HFFc6 (cell line): ENCODE results near the gene MCU. TPM values are rescaled to one million over a fixed set of nuclear protein-coding genes. Genes with fewer than 3 reads are reported as not detected.
"Not testable (repeated sequence)": the region's sequence is repeated elsewhere in the genome, so short reads cannot be mapped to it uniquely, and the experiment has no call there.

Source experiments
- DNase-seq: peaks from one replicate; pipeline ENCODE4 v3.0.0-alpha.2; 2018
- H3K27ac Mint-ChIP-seq: 2 replicates; pipeline ENCODE4 v1.8.0; 2020; ENCODE audit warnings: mild to moderate bottlenecking, mixed read lengths
- H3K27me3 Mint-ChIP-seq: 2 replicates; pipeline ENCODE4 v1.8.0; 2021; ENCODE audit warnings: mild to moderate bottlenecking, moderate library complexity, mixed read lengths; ENCODE audit not compliant: insufficient read depth
- H3K36me3 Mint-ChIP-seq: 2 replicates; pipeline ENCODE4 v1.8.0; 2021; ENCODE audit warnings: low read depth, mixed read lengths
- H3K4me1 Mint-ChIP-seq: 2 replicates; pipeline ENCODE4 v1.8.0; 2020; ENCODE audit warnings: low read depth, mixed read lengths
- H3K4me3 Mint-ChIP-seq: 2 replicates; pipeline ENCODE4 v1.8.0; 2020; ENCODE audit warnings: mild to moderate bottlenecking, moderate library complexity, mixed read lengths
- H3K9me3 Mint-ChIP-seq: 2 replicates; pipeline ENCODE4 v1.8.0; 2020; ENCODE audit warnings: mild to moderate bottlenecking, mixed read lengths
- total RNA-seq, 6 experiments: library from RNA; stranded (reverse); fragmentation: NEBNext Ultra II Directional; extraction: Animal tissue kit (Norgen Biotek cat#: 25700); gene quantifications; 2 replicates in 1 of 6; 3 replicates in 5 of 6; pipeline ENCODE4 v1.2.3, GENCODE V29; 2021
- TF ChIP-seq, protein P1 (sequence below): fragments of 200-600 bp; sonication (generic); IDR thresholded peaks from 2 replicates; pipeline ENCODE4 v1.5.0; 2021; ENCODE audit warnings: antibody characterized with exemption, mild to moderate bottlenecking

Gene MCU
- total RNA-seq, 6 experiments from 2014 or later: 28.3 to 36.2 (median 32.3) TPM

DNA sequence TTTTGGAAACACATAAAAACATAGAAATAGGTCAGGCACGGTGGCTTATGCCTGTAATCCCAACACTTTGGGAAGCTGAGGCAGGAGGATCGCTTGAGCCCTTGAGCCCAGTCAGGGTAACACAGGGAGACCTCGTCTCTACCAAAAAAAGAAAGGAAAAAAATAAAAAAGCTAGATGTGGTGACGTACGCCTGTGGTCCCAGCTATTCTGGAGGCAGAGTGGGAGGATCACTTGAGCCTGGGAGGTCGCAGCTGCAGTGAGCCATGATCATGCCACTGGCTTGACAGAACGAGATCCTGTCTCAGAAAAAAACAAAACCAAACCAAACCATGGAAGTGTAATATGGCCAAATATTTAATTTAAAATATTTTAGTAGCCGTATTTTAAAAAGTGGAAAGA is 55.6 kb downstream of the MCU start:
- Mint-ChIP-seq H3K27ac (no peak overlapping the region), H3K9me3 (no peaks in the 10 kb centered on the region), H3K4me3 (no peak overlapping the region), H3K27me3 (peaks cover 3% of the 10 kb centered on the region), H3K4me1 (peaks cover 11% of the 10 kb centered on the region), H3K36me3 (no peaks in the 10 kb centered on the region)
- DNase-seq: no peak
- TF ChIP-seq, protein P1, sequence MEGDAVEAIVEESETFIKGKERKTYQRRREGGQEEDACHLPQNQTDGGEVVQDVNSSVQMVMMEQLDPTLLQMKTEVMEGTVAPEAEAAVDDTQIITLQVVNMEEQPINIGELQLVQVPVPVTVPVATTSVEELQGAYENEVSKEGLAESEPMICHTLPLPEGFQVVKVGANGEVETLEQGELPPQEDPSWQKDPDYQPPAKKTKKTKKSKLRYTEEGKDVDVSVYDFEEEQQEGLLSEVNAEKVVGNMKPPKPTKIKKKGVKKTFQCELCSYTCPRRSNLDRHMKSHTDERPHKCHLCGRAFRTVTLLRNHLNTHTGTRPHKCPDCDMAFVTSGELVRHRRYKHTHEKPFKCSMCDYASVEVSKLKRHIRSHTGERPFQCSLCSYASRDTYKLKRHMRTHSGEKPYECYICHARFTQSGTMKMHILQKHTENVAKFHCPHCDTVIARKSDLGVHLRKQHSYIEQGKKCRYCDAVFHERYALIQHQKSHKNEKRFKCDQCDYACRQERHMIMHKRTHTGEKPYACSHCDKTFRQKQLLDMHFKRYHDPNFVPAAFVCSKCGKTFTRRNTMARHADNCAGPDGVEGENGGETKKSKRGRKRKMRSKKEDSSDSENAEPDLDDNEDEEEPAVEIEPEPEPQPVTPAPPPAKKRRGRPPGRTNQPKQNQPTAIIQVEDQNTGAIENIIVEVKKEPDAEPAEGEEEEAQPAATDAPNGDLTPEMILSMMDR: no peak

- H3K4me1 Mint-ChIP-seq: peaks cover 28% of the 10 kb centered on the region
- no peak overlapping the region for H3K4me3 Mint-ChIP-seq
- no peak overlapping the region for H3K27ac Mint-ChIP-seq
- DNase-seq: no peak
- H3K27me3 Mint-ChIP-seq: no peaks in the 10 kb centered on the region; the same call in 1 of the 2 replicates
- no peaks in the 10 kb centered on the region for H3K36me3 Mint-ChIP-seq
- H3K9me3 Mint-ChIP-seq: no peaks in the 10 kb centered on the region
- TF ChIP-seq, protein P1: no peak
Measured at GRCh38 chr10:72753760-72754231, 61.9 kb downstream of the MCU start.

- Mint-ChIP-seq H3K27ac (no peak overlapping the region), H3K9me3 (no peaks in the 10 kb centered on the region), H3K36me3 (no peaks in the 10 kb centered on the region), H3K4me3 (no peak overlapping the region), H3K27me3 (no peaks in the 10 kb centered on the region; the same call in 1 of the 2 replicates), H3K4me1 (peaks cover 28% of the 10 kb centered on the region)
- TF ChIP-seq, protein P1: no peak
- no peak for DNase-seq
Measured at GRCh38 chr10:72754275-72755032, 62.5 kb downstream of the MCU start.

DNA sequence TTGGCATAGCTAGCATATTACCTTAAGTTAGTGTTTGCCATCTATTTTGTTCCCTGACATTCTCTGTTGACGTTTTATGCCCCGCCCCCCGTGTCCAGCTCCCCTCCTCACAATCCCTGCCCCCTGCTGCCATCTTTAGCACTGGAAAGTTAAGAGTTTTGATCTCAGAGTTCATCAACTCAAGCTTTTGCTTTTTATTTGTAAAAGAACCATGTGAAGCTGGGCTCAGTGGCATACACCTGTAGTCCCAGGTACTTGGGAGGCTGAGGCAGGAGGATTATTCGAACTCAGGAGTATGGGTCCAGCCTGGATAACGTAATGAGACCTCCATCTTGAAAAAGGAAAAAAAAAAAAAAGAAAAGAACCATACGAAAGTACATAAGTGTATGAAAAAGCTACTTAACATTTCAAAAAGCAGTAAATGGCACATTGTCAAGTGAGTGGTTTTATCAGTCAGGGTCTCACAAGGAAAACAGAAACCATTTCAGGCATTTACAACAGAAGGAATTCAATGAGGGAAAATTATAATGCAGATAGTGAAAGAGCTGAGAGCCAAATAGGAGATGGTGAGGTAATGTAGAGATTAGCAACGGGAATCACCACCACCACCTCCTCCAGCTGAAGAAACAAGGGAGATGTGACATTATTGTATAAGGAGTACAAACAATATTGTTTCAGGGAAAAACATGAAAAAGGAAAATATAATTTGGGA is 64.9 kb downstream of the MCU start:
- H3K4me3 Mint-ChIP-seq: no peak overlapping the region
- TF ChIP-seq, protein P1: no peak
- H3K36me3 Mint-ChIP-seq: 0 out of 2 replicates have a peak, but pooled peaks cover 5% of the 10 kb centered on the region
- H3K27ac Mint-ChIP-seq: no peak overlapping the region
- H3K4me1 Mint-ChIP-seq: peaks cover 40% of the 10 kb centered on the region
- H3K9me3 Mint-ChIP-seq: no peaks in the 10 kb centered on the region
- H3K27me3 Mint-ChIP-seq: no peaks in the 10 kb centered on the region
- DNase-seq: no peak

- TF ChIP-seq, protein P1: no peak
- no peaks in the 10 kb centered on the region for H3K27me3 Mint-ChIP-seq
- 0 out of 2 replicates have a peak, but pooled peaks cover 5% of the 10 kb centered on the region for H3K36me3 Mint-ChIP-seq
- peaks cover 42% of the 10 kb centered on the region for H3K4me1 Mint-ChIP-seq
- H3K9me3 Mint-ChIP-seq: no peaks in the 10 kb centered on the region
- no peak for DNase-seq
- no peak overlapping the region for H3K27ac Mint-ChIP-seq
- no peak overlapping the region for H3K4me3 Mint-ChIP-seq
Measured at GRCh38 chr10:72757732-72758131, 65.8 kb downstream of the MCU start.

- H3K4me1 Mint-ChIP-seq: peaks cover 49% of the 10 kb centered on the region
- not testable (repeated sequence) for H3K9me3 Mint-ChIP-seq, H3K27ac Mint-ChIP-seq, H3K36me3 Mint-ChIP-seq, H3K27me3 Mint-ChIP-seq, DNase-seq, H3K4me3 Mint-ChIP-seq
Measured at GRCh38 chr10:72758930-72759329, 67.0 kb downstream of the MCU start.
